WTC11 (cell line): ENCODE results near the gene CACNG1.

Experiments
- CTCF ChIP-seq: fragments of 200-600 bp; IDR thresholded peaks from 2 replicates; pipeline ENCODE4 v1.8.0; 2022; ENCODE audit warnings: antibody characterized with exemption
- E2F1 ChIP-seq: sonication (generic); formaldehyde crosslinking; IDR thresholded peaks from 2 replicates; pipeline ENCODE4 v1.8.0; 2022; ENCODE audit warnings: mild to moderate bottlenecking, missing genetic modification reagents
- E2F4 ChIP-seq: sonication (generic); formaldehyde crosslinking; IDR thresholded peaks from 2 replicates; pipeline ENCODE4 v1.8.1; 2022; ENCODE audit warnings: low read depth, mild to moderate bottlenecking, moderate library complexity, missing genetic modification reagents, borderline replicate concordance
- E2F5 ChIP-seq: sonication (generic); formaldehyde crosslinking; IDR thresholded peaks from 2 replicates; pipeline ENCODE4 v1.8.1; 2022; ENCODE audit warnings: mild to moderate bottlenecking, moderate library complexity, missing genetic modification reagents
- ELF4 ChIP-seq: sonication (generic); formaldehyde crosslinking; IDR thresholded peaks from 2 replicates; pipeline ENCODE4 v1.8.1; 2022; ENCODE audit warnings: low read depth, mild to moderate bottlenecking, moderate library complexity, missing genetic modification reagents
- ETV6 ChIP-seq: sonication (generic); formaldehyde crosslinking; IDR thresholded peaks from 2 replicates; pipeline ENCODE4 v1.8.1; 2022; ENCODE audit warnings: mild to moderate bottlenecking, missing genetic modification reagents
- FOXJ3 ChIP-seq: sonication (generic); formaldehyde crosslinking; IDR thresholded peaks from 2 replicates; pipeline ENCODE4 v1.9.0; 2021; ENCODE audit warnings: missing genetic modification reagents, mild to moderate bottlenecking, borderline replicate concordance
- FOXK1 ChIP-seq: sonication (generic); formaldehyde crosslinking; IDR thresholded peaks from 2 replicates; pipeline ENCODE4 v1.8.0; 2022; ENCODE audit warnings: mild to moderate bottlenecking, moderate library complexity, missing genetic modification reagents
- JUN ChIP-seq: sonication (generic); formaldehyde crosslinking; IDR thresholded peaks from 2 replicates; pipeline ENCODE4 v1.8.0; 2023; ENCODE audit warnings: mild to moderate bottlenecking, missing genetic modification reagents
- KAT7 ChIP-seq: sonication (generic); formaldehyde crosslinking; IDR thresholded peaks from 2 replicates; pipeline ENCODE4 v1.8.1; 2023; ENCODE audit warnings: missing genetic modification reagents, mild to moderate bottlenecking, borderline replicate concordance
- MAX ChIP-seq: sonication (generic); formaldehyde crosslinking; IDR thresholded peaks from 2 replicates; pipeline ENCODE4 v1.8.0; 2022; ENCODE audit warnings: mild to moderate bottlenecking, missing genetic modification reagents
- NFE2L1 ChIP-seq: sonication (generic); formaldehyde crosslinking; IDR thresholded peaks from 2 replicates; pipeline ENCODE4 v1.8.1; 2023; ENCODE audit warnings: missing genetic modification reagents
- SP1 ChIP-seq: sonication (generic); formaldehyde crosslinking; conservative IDR thresholded peaks from 2 replicates; pipeline ENCODE4 v1.8.1; 2022; ENCODE audit warnings: missing genetic modification reagents

GRCh38 chr17:67027031-67027628 is 17.2 kb upstream of the CACNG1 start:
- no peak for TF ChIP-seq E2F5 (CRISPR knock-in tag)
- TF ChIP-seq JUN = no peak
- no peak for TF ChIP-seq CTCF
- no peak for TF ChIP-seq SP1 (CRISPR knock-in tag)
- TF ChIP-seq MAX (CRISPR knock-in tag) = no peak
- no peak for TF ChIP-seq NFE2L1 (CRISPR knock-in tag)
- no peak for TF ChIP-seq FOXJ3
- no peak for TF ChIP-seq E2F1 (CRISPR knock-in tag)
- TF ChIP-seq KAT7 (CRISPR knock-in tag) = no peak
- no peak for TF ChIP-seq E2F4 (CRISPR knock-in tag)
- TF ChIP-seq FOXK1 (CRISPR knock-in tag) = no peak
- TF ChIP-seq ELF4 (CRISPR knock-in tag) = no peak
- TF ChIP-seq ETV6 (CRISPR knock-in tag) = no peak
